Measurements from ENCODE around the gene TAB2.

The TAB2 gene

GRCh38 chr6:149317644-149318571, at the start of gene TAB2:
TAB2 (plus strand) TSS chr6:149317712; CDS start chr6:149369998, 52,286 bp downstream.
- DNase-seq = peak; percentile 53

- DNase-seq = no peak
These were observed 49.4 kb upstream of the TAB2 start for GRCh38 chr6:149268146-149268545.

GRCh38 chr6:149268768-149269167, 48.7 kb upstream of the TAB2 start:
- DNase-seq = no peak

- no peak for DNase-seq
These were observed 46.9 kb upstream of the TAB2 start for GRCh38 chr6:149270616-149271015.

GRCh38 chr6:149271348-149272340, 45.9 kb upstream of the TAB2 start:
- DNase-seq = no peak

- DNase-seq = peak; percentile 36
These were observed 44.2 kb upstream of the TAB2 start for GRCh38 chr6:149273318-149273717.

GRCh38 chr6:149275621-149276020, 41.9 kb upstream of the TAB2 start:
- no peak for DNase-seq

GRCh38 chr6:149277621-149278020, 39.9 kb upstream of the TAB2 start:
- DNase-seq = no peak

- DNase-seq = no peak
These were observed 38.5 kb upstream of the TAB2 start for GRCh38 chr6:149278997-149279396.

- no peak for DNase-seq
These were observed 32.6 kb upstream of the TAB2 start for GRCh38 chr6:149284904-149285303.

GRCh38 chr6:149285626-149286025, 31.9 kb upstream of the TAB2 start:
- no peak for DNase-seq

- no peak for DNase-seq
These were observed 30.6 kb upstream of the TAB2 start for GRCh38 chr6:149286905-149287304.

- no peak for DNase-seq
These were observed 28.2 kb upstream of the TAB2 start for GRCh38 chr6:149289192-149289781.

GRCh38 chr6:149289966-149290365, 27.5 kb upstream of the TAB2 start:
- no peak for DNase-seq

GRCh38 chr6:149293244-149293643, 24.3 kb upstream of the TAB2 start:
- DNase-seq = no peak

GRCh38 chr6:149300563-149300962, 16.9 kb upstream of the TAB2 start:
- DNase-seq = no peak

- no peak for DNase-seq
These were observed 14.8 kb upstream of the TAB2 start for GRCh38 chr6:149302723-149303122.

- DNase-seq = no peak
These were observed 14.0 kb upstream of the TAB2 start for GRCh38 chr6:149303468-149303867.

GRCh38 chr6:149305372-149305771, 12.1 kb upstream of the TAB2 start:
- DNase-seq = no peak

GRCh38 chr6:149306967-149307366, 10.5 kb upstream of the TAB2 start:
- DNase-seq = no peak

- no peak for DNase-seq
These were observed 6.2 kb upstream of the TAB2 start for GRCh38 chr6:149311293-149311692.

GRCh38 chr6:149311766-149312165, 5.7 kb upstream of the TAB2 start:
- DNase-seq = no peak

GRCh38 chr6:149313070-149313469, 4.4 kb upstream of the TAB2 start:
- no peak for DNase-seq

Data from midbrain (tissue), 1 donor.